HepG2 (cell line): ENCODE results near the gene MRPS17. TPM values are rescaled to one million over a fixed set of nuclear protein-coding genes. Genes with fewer than 3 reads are reported as not detected.

Experiments used
- ARNTL ChIP-seq: sonication (generic); formaldehyde crosslinking; IDR thresholded peaks from 2 replicates; pipeline ENCODE4 v1.4.0; 2020; ENCODE audit warnings: mild to moderate bottlenecking, missing genetic modification reagents
- FOXA3 ChIP-seq: IDR thresholded peaks from 2 replicates; pipeline ENCODE4 v1.6.1; 2016; ENCODE audit warnings: missing genetic modification reagents, missing compliant biosample characterization
- FOXJ3 ChIP-seq: sonication (generic); formaldehyde crosslinking; IDR thresholded peaks from 2 replicates; pipeline ENCODE4 v1.4.0; 2020; ENCODE audit warnings: missing genetic modification reagents, mild to moderate bottlenecking, borderline replicate concordance
- KLF6 ChIP-seq: IDR thresholded peaks from 2 replicates; pipeline ENCODE4 v1.8.0; 2016; ENCODE audit warnings: missing biosample characterization, missing genetic modification reagents
- MAFF ChIP-seq: IDR thresholded peaks from 2 replicates; pipeline ENCODE4 v1.6.1; 2011; ENCODE audit warnings: low read depth, low read length, improper control_type of control experiment
- NCOA1 ChIP-seq: sonication (generic); formaldehyde crosslinking; IDR thresholded peaks from 2 replicates; pipeline ENCODE4 v1.9.0; 2021; ENCODE audit warnings: missing genetic modification reagents
- NFIC ChIP-seq: IDR thresholded peaks from 2 replicates; pipeline ENCODE4 v1.6.1; 2012; ENCODE audit warnings: mild to moderate bottlenecking, low read length, inconsistent platforms
- SNAPC4 ChIP-seq: sonication (generic); formaldehyde crosslinking; IDR thresholded peaks from 2 replicates; pipeline ENCODE4 v1.4.0; 2020; ENCODE audit warnings: mild to moderate bottlenecking, missing genetic modification reagents
- ZBTB34 ChIP-seq: sonication (generic); formaldehyde crosslinking; IDR thresholded peaks from 2 replicates; pipeline ENCODE4 v1.8.0; 2022; ENCODE audit warnings: mild to moderate bottlenecking, missing genetic modification reagents
- ZBTB40 ChIP-seq, 2 experiments: fragments of 450-650 bp in 1 of 2; sonication (generic) in 1 of 2; formaldehyde crosslinking in 1 of 2; IDR thresholded peaks; 2 replicates each; pipeline versions ENCODE4 v1.6.1 to v1.8.0; 2016 to 2022; ENCODE audit warnings: antibody characterized with exemption in 1 of 2, mild to moderate bottlenecking in 1 of 2, missing genetic modification reagents in 1 of 2
- ZFX ChIP-seq: sonication (generic); formaldehyde crosslinking; IDR thresholded peaks from 2 replicates; pipeline ENCODE4 v1.4.0; 2020; ENCODE audit warnings: mild to moderate bottlenecking, low read depth, missing genetic modification reagents, moderate library complexity
- ZNF431 ChIP-seq: sonication (generic); formaldehyde crosslinking; IDR thresholded peaks from 2 replicates; pipeline ENCODE4 v1.9.0; 2022; ENCODE audit warnings: missing genetic modification reagents, low read depth, mild to moderate bottlenecking, borderline replicate concordance
- polyA plus RNA-seq, 8 experiments: library from polyadenylated mRNA; depleted of rRNA in 3 of 8; stranded (reverse) in 7 of 8; unstranded in 1 of 8; fragments of >200 nt; fragmentation: Illumina TruSeq in 4 of 8; extraction: Trizol in 4 of 8; gene quantifications; 2 replicates each; pipeline versions ENCODE4 v1.2.1 to v1.2.3, GENCODE V29; 2011 to 2016; ENCODE audit warnings: low read depth in 4 of 8, missing spikeins in 1 of 8, mixed read lengths in 1 of 8; ENCODE audit not compliant: insufficient read depth in 1 of 8
- total RNA-seq, 5 experiments: library from RNA; depleted of rRNA; stranded (reverse); fragments of >200 nt; fragmentation: Illumina TruSeq; extraction: Trizol; gene quantifications; 2 replicates each; pipeline ENCODE4 v1.2.3, GENCODE V29; 2016; ENCODE audit warnings: low read depth in 1 of 5

Gene MRPS17
- total and polyA plus RNA-seq, 2 of the 13 experiments (the other 11 are each of a cell fraction or from before 2014, with no cell fraction given) = 14.9 to 31.3 TPM

GRCh38 chr7:55996856-55997500 is 45.3 kb downstream of the MRPS17 start (continued):
- TF ChIP-seq NCOA1 (CRISPR knock-in tag) (no peak), SNAPC4 (CRISPR knock-in tag) (no peak), ARNTL (0 out of 2 replicates have a peak, but pooled peaks have one; percentile 35), ZFX (CRISPR knock-in tag) (0 out of 2 replicates have a peak, but pooled peaks have one; percentile 33), FOXA3 (peak; percentile 63), ZBTB34 (no peak), FOXJ3 (peak; percentile 38; the same call in 1 of the 2 replicates), MAFF (no peak), ZNF431 (peak; percentile 44; the same call in 1 of the 2 replicates), KLF6 (CRISPR knock-in tag) (no peak), NFIC (peak; percentile 33; the same call in 1 of the 2 replicates), ZBTB40 (IDR thresholded peaks at IDR 0.05) (no peak), ZBTB40 (CRISPR knock-in tag; IDR thresholded peaks at IDR 0.05) (no peak; the same call in 1 of the 2 replicates)
